HG03097 (cell line): Measurements from ENCODE around the gene KCNA2.

ENCODE experiments used
- ATAC-seq: cut with Tn5 transposase; IDR thresholded peaks from one replicate; pipeline ENCODE4 v1.9.1; 2021; ENCODE audit not compliant: unreplicated experiment, low FRiP score

The KCNA2 gene

GRCh38 chr1:110605446-110605845 lies 712 bp downstream of the KCNA2 start:
- no peak for ATAC-seq

GRCh38 chr1:110604586-110605148 lies 1.5 kb downstream of the KCNA2 start:
- ATAC-seq: no peak

GRCh38 chr1:110603058-110603457 lies 3.1 kb downstream of the KCNA2 start:
- ATAC-seq: no peak

- no peak for ATAC-seq
Observed at GRCh38 chr1:110602466-110602865, 3.7 kb downstream of the KCNA2 start.

- ATAC-seq: no peak
Observed at GRCh38 chr1:110601332-110601731, 4.8 kb downstream of the KCNA2 start.

- no peak for ATAC-seq
Observed at GRCh38 chr1:110600716-110601115, 5.4 kb downstream of the KCNA2 start.

- no peak for ATAC-seq
Observed at GRCh38 chr1:110597966-110598365, 8.2 kb downstream of the KCNA2 start.

- ATAC-seq: no peak
Observed at GRCh38 chr1:110596312-110596711, 9.8 kb downstream of the KCNA2 start.

GRCh38 chr1:110595353-110595710 lies 10.8 kb downstream of the KCNA2 start:
- no peak for ATAC-seq

GRCh38 chr1:110594456-110595352 lies 11.5 kb downstream of the KCNA2 start:
- no peak for ATAC-seq

GRCh38 chr1:110593902-110594301 lies 12.3 kb downstream of the KCNA2 start:
- no peak for ATAC-seq

GRCh38 chr1:110591956-110592355 lies 14.2 kb downstream of the KCNA2 start:
- ATAC-seq: no peak

GRCh38 chr1:110588991-110589390 lies 17.2 kb downstream of the KCNA2 start:
- no peak for ATAC-seq

GRCh38 chr1:110588486-110588885 lies 17.7 kb downstream of the KCNA2 start:
- ATAC-seq: no peak

GRCh38 chr1:110587906-110588305 lies 18.3 kb downstream of the KCNA2 start:
- no peak for ATAC-seq

- ATAC-seq: no peak
Observed at GRCh38 chr1:110585481-110585880, 20.7 kb downstream of the KCNA2 start.

GRCh38 chr1:110584045-110584444 lies 22.1 kb downstream of the KCNA2 start:
- ATAC-seq: no peak

- no peak for ATAC-seq
Observed at GRCh38 chr1:110583505-110583904, 22.7 kb downstream of the KCNA2 start.

GRCh38 chr1:110582378-110582777 lies 23.8 kb downstream of the KCNA2 start:
- ATAC-seq: no peak

GRCh38 chr1:110581682-110582145 lies 24.4 kb downstream of the KCNA2 start:
- no peak for ATAC-seq

GRCh38 chr1:110580244-110580643 lies 25.9 kb downstream of the KCNA2 start:
- ATAC-seq: no peak

- no peak for ATAC-seq
Observed at GRCh38 chr1:110579460-110579859, 26.7 kb downstream of the KCNA2 start.
